Activated naive CD8-positive, alpha-beta T cell treated with anti-CD3 and anti-CD28 coated beads for 36 hours (primary cell): Measurements from ENCODE around the gene WDR82. TPM values are rescaled to one million over a fixed set of nuclear protein-coding genes. Genes with fewer than 3 reads are reported as not detected.

ENCODE experiments used
- DNase-seq: peaks from one replicate; pipeline ENCODE4 v3.0.0; 2021
- H3K27ac Mint-ChIP-seq: one replicate; pipeline ENCODE4 v1.8.0; 2022; ENCODE audit warnings: mild to moderate bottlenecking, moderate library complexity, mixed read lengths
- H3K27me3 Mint-ChIP-seq: one replicate; pipeline ENCODE4 v1.8.0; 2022; ENCODE audit warnings: mild to moderate bottlenecking, mixed read lengths
- H3K36me3 Mint-ChIP-seq: one replicate; pipeline ENCODE4 v1.8.0; 2021; ENCODE audit warnings: mild to moderate bottlenecking, mixed read lengths
- H3K4me1 Mint-ChIP-seq: one replicate; pipeline ENCODE4 v1.8.0; 2021; ENCODE audit warnings: mixed read lengths
- H3K4me3 Mint-ChIP-seq: one replicate; pipeline ENCODE4 v1.8.0; 2022; ENCODE audit warnings: mild to moderate bottlenecking, moderate library complexity, mixed read lengths
- H3K9me3 Mint-ChIP-seq: one replicate; pipeline ENCODE4 v1.8.0; 2022; ENCODE audit warnings: mixed read lengths
- total RNA-seq, 2 experiments: library from RNA; stranded (reverse); gene quantifications; one replicate each; pipeline ENCODE4 v1.2.3, GENCODE V29; 2021

Gene WDR82
- total RNA-seq, 2 experiments from 2014 or later: 121 to 123 TPM

DNA sequence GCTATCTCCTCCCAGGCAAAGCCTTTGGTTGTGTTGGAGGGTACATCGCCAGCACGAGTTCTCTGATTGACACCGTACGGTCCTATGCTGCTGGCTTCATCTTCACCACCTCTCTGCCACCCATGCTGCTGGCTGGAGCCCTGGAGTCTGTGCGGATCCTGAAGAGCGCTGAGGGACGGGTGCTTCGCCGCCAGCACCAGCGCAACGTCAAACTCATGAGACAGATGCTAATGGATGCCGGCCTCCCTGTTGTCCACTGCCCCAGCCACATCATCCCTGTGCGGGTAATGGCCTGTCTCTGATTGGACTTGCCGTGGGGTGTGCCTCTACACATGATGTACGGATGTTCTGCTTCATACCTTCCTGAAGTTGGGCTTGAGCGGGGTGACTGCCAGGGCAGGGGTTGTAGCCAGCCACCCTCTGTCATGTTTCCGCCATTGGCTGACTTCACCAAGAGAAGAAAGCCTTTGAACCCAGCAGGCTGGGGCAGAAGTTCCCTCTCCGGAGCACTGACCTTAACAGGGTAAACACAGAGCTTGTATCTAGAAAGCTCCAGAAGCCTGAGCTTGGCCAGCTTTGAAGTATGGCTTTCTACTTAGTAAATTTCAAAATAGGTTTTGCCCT, 67.1 kb downstream of the WDR82 start:
- Mint-ChIP-seq H3K4me1 (no peaks in the 10 kb centered on the region), H3K27ac (no peak overlapping the region), H3K36me3 (peaks cover 48% of the 10 kb centered on the region), H3K4me3 (no peak overlapping the region), H3K27me3 (no peaks in the 10 kb centered on the region), H3K9me3 (no peaks in the 10 kb centered on the region)
- no peak for DNase-seq

DNA sequence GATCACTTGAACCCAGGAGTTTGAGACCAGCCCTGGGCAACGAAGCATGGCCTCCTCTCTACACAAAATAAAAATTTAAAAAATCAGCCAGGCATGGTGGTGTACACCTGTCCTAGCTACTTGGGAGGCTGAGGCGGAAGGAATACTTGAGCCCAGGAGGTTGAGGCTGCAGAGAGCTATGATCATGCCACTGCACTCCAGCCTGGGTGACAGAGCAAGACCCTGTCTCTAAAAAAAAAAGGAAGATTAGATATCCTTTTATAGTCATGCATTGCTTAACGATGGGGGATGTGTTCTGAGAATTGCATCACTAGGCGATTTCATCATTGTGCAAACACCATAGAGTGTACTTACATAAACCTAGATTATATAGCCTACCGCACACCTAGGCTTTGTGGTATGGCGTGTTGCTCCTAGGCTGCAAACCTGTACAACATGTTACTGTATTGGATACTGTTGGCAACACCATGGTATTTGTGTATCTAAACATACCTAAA, 67.9 kb downstream of the WDR82 start:
- no peaks in the 10 kb centered on the region for H3K27me3 Mint-ChIP-seq
- peaks cover 3% of the 10 kb centered on the region for H3K4me1 Mint-ChIP-seq
- no peak overlapping the region for H3K4me3 Mint-ChIP-seq
- no peak overlapping the region for H3K27ac Mint-ChIP-seq
- no peaks in the 10 kb centered on the region for H3K9me3 Mint-ChIP-seq
- no peak for DNase-seq
- H3K36me3 Mint-ChIP-seq: peaks cover 50% of the 10 kb centered on the region

DNA sequence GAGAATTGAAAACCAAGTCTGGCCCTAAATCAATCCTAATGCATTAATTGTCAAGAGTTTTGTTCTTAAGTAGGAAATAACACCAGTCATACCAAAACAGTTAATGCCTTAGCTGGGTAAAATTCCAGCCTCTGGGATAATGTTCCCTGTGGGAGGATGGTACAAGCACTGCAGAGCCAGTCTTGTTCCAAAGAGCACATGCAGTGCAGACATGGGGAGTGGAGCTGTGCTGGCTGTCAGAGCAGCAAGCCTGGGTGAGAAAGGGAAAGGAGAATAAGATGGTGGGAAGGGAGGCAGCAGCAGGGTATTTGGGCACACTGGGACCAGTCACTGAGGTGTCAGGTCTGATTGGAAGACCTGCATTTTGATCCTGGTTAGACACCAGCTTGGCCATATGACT, 68.4 kb downstream of the WDR82 start:
- H3K27ac Mint-ChIP-seq: no peak overlapping the region
- no peaks in the 10 kb centered on the region for H3K27me3 Mint-ChIP-seq
- no peak overlapping the region for H3K4me3 Mint-ChIP-seq
- H3K4me1 Mint-ChIP-seq: peaks cover 8% of the 10 kb centered on the region
- DNase-seq: no peak
- H3K36me3 Mint-ChIP-seq: peaks cover 50% of the 10 kb centered on the region
- no peaks in the 10 kb centered on the region for H3K9me3 Mint-ChIP-seq

DNA sequence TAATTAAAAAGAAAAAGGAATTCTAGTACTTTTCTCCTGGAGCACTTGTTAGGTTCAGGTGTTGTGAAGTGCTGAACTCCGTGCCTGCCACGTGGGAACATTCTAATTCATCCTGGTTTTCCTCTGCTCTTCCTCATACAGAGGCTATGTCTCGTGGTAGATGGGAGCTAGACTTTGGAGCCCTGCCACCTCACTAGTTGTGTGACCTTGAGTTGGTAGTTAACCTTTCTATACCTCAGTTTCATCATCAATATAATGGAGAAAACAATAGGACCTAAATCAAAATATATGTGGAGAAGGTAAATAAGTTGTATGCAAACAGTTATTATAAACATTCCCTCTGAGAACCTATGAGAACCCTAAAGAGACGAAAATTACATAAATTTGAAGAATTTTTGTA, 69.9 kb downstream of the WDR82 start:
- peaks cover 18% of the 10 kb centered on the region for H3K4me1 Mint-ChIP-seq
- H3K4me3 Mint-ChIP-seq: no peak overlapping the region
- H3K27me3 Mint-ChIP-seq: no peaks in the 10 kb centered on the region
- H3K9me3 Mint-ChIP-seq: no peaks in the 10 kb centered on the region
- no peak overlapping the region for H3K27ac Mint-ChIP-seq
- no peak for DNase-seq
- H3K36me3 Mint-ChIP-seq: peaks cover 52% of the 10 kb centered on the region

DNA sequence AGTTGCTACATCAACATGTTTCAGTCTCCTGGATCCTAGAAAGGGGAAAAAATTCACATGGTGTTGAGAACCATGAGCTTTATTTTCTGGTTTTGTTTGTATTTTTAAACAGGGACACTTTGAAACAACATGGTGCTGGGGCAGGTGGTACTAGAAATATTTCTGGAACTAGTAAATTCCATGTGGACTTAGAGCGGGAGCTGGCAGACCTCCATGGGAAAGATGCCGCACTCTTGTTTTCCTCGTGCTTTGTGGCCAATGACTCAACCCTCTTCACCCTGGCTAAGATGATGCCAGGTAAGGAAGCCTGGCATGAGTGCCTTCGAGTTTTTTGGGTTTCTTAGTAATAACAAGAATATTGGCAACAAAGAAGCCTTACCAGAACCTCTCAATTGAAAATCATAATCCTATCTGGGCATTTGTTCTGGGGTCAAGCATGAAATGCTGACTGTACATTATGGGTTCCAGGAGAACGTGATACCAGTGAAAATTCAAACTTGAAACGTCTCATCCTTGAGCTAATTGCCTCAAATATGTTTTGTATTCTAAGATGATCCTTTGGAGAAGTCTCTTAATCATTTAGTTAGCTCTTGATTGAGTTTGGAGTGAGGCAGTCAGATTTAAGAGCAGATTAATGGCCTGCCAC, 72.6 kb downstream of the WDR82 start:
- Mint-ChIP-seq H3K9me3 (no peaks in the 10 kb centered on the region), H3K4me3 (no peak overlapping the region), H3K27ac (peak overlapping the region; percentile 45), H3K4me1 (peaks cover 39% of the 10 kb centered on the region), H3K36me3 (peaks cover 64% of the 10 kb centered on the region), H3K27me3 (no peaks in the 10 kb centered on the region)
- DNase-seq: no peak

Other genes starting within 250 kb of the WDR82 start
- gene DUSP7, start 222.1 kb downstream of the WDR82 start, total RNA-seq: 10 to 100 TPM; 21.7 to 22.0 TPM
- 10 to 100 TPM; 23.8 to 24.8 TPM for gene POC1A, start 124.2 kb downstream of the WDR82 start, total RNA-seq
- 10 to 100 TPM; 59.4 to 63.0 TPM for gene ALAS1, start 80.5 kb downstream of the WDR82 start, total RNA-seq
- 1 to 10 TPM in 1 of 2 experiments, under 1 TPM in 1; 0.85 to 1.4 TPM for gene TLR9, start 53.0 kb downstream of the WDR82 start, total RNA-seq
- 100 to 1,000 TPM; 127 to 134 TPM for gene TWF2, start 39.5 kb downstream of the WDR82 start, total RNA-seq
- 10 to 100 TPM; 69.7 to 74.9 TPM for gene PPM1M, start 32.9 kb downstream of the WDR82 start, total RNA-seq
- 10 to 100 TPM; 16.1 to 17.2 TPM for gene GLYCTK, start 9.2 kb upstream of the WDR82 start, total RNA-seq
- gene DNAH1, start 37.7 kb upstream of the WDR82 start, total RNA-seq: 1 to 10 TPM; 2.6 to 3.7 TPM
- gene BAP1, start 131.4 kb upstream of the WDR82 start, total RNA-seq: 100 to 1,000 TPM; 104 to 107 TPM
- 10 to 100 TPM; 15.4 to 16.6 TPM for gene PHF7, start 132.0 kb upstream of the WDR82 start, total RNA-seq
- gene SEMA3G, start 166.5 kb upstream of the WDR82 start, total RNA-seq: under 1 TPM in 1 of 2 experiments, not detected in 1; 0.19 TPM
- 1 to 10 TPM; 2.9 to 4.2 TPM for gene TNNC1, start 175.4 kb upstream of the WDR82 start, total RNA-seq
- 10 to 100 TPM; 55.0 to 57.3 TPM for gene NISCH, start 177.0 kb upstream of the WDR82 start, total RNA-seq
- gene STAB1, start 216.7 kb upstream of the WDR82 start, total RNA-seq: under 1 TPM; 0.08 to 0.10 TPM